HepG2 (cell line): Measurements from ENCODE around the gene ZNF222. TPM values are rescaled to one million over a fixed set of nuclear protein-coding genes. Genes with fewer than 3 reads are reported as not detected.

Experiments
- ARID2 ChIP-seq: sonication (generic); formaldehyde crosslinking; IDR thresholded peaks from 2 replicates; pipeline ENCODE4 v1.8.1; 2022; ENCODE audit warnings: mild to moderate bottlenecking, missing genetic modification reagents, borderline replicate concordance
- ASH2L ChIP-seq: fragments of 300-600, 200-600 bp; sonication (generic); IDR thresholded peaks from 2 replicates; pipeline ENCODE4 v1.7.0; 2017; ENCODE audit warnings: low read depth, mild to moderate bottlenecking, moderate library complexity, mixed read lengths, low read length; ENCODE audit not compliant: insufficient read length
- ATF7-NPFF ChIP-seq: sonication (generic); formaldehyde crosslinking; IDR thresholded peaks from 2 replicates; pipeline ENCODE4 v1.8.1; 2023; ENCODE audit warnings: mild to moderate bottlenecking, low read depth, missing genetic modification reagents, moderate library complexity
- BORCS8-MEF2B ChIP-seq: sonication (generic); formaldehyde crosslinking; IDR thresholded peaks from 2 replicates; pipeline ENCODE4 v1.8.0; 2022; ENCODE audit warnings: mild to moderate bottlenecking, missing genetic modification reagents
- BRCA1 ChIP-seq: sonication (generic); formaldehyde crosslinking; IDR thresholded peaks from 2 replicates; pipeline ENCODE4 v1.4.0; 2020; ENCODE audit warnings: missing genetic modification reagents
- DNMT1 ChIP-seq: sonication (generic); formaldehyde crosslinking; IDR thresholded peaks from 2 replicates; pipeline ENCODE4 v1.5.1; 2020; ENCODE audit warnings: mild to moderate bottlenecking, missing genetic modification reagents
- HES4 ChIP-seq: sonication (generic); formaldehyde crosslinking; IDR thresholded peaks from 2 replicates; pipeline ENCODE4 v1.9.0; 2021; ENCODE audit warnings: mild to moderate bottlenecking, missing genetic modification reagents, borderline replicate concordance
- KDM5A ChIP-seq: fragments of 200-600 bp; sonication (generic); IDR thresholded peaks from 2 replicates; pipeline ENCODE4 v1.7.0; 2018; ENCODE audit warnings: antibody characterized with exemption, mild to moderate bottlenecking, low read length, borderline replicate concordance
- MIER2 ChIP-seq: IDR thresholded peaks from 2 replicates; pipeline ENCODE4 v1.6.1; 2016; ENCODE audit warnings: missing biosample characterization, missing genetic modification reagents
- MZF1 ChIP-seq: sonication (generic); formaldehyde crosslinking; IDR thresholded peaks from 2 replicates; pipeline ENCODE4 v1.8.1; 2023; ENCODE audit warnings: mild to moderate bottlenecking, missing genetic modification reagents, borderline replicate concordance
- TRAFD1 ChIP-seq: sonication (generic); formaldehyde crosslinking; IDR thresholded peaks from 2 replicates; pipeline ENCODE4 v1.5.1; 2020; ENCODE audit warnings: missing genetic modification reagents, mild to moderate bottlenecking, borderline replicate concordance
- ZBTB2 ChIP-seq: sonication (generic); formaldehyde crosslinking; IDR thresholded peaks from 2 replicates; pipeline ENCODE4 v1.8.0; 2022; ENCODE audit warnings: low read depth, missing genetic modification reagents
- ZBTB7A ChIP-seq: sonication (generic); formaldehyde crosslinking; IDR thresholded peaks from 2 replicates; pipeline ENCODE4 v1.8.0; 2022; ENCODE audit warnings: mild to moderate bottlenecking, missing genetic modification reagents
- ZFP90 ChIP-seq: sonication (generic); formaldehyde crosslinking; IDR thresholded peaks from 2 replicates; pipeline ENCODE4 v1.8.0; 2022; ENCODE audit warnings: missing genetic modification reagents, mild to moderate bottlenecking, inconsistent platforms, borderline replicate concordance
- ZNF292 ChIP-seq: sonication (generic); formaldehyde crosslinking; IDR thresholded peaks from 2 replicates; pipeline ENCODE4 v1.8.1; 2022; ENCODE audit warnings: mild to moderate bottlenecking, low read depth, missing genetic modification reagents, borderline replicate concordance
- ZNF34 ChIP-seq: sonication (generic); formaldehyde crosslinking; IDR thresholded peaks from 2 replicates; pipeline ENCODE4 v1.4.0; 2020; ENCODE audit warnings: mild to moderate bottlenecking, missing genetic modification reagents, borderline replicate concordance
- ZNF354B ChIP-seq: sonication (generic); formaldehyde crosslinking; IDR thresholded peaks from 2 replicates; pipeline ENCODE4 v1.8.0; 2022; ENCODE audit warnings: mild to moderate bottlenecking, missing genetic modification reagents
- ZNF556 ChIP-seq: sonication (generic); formaldehyde crosslinking; IDR thresholded peaks from 2 replicates; pipeline ENCODE4 v1.4.0; 2020; ENCODE audit warnings: mild to moderate bottlenecking, missing genetic modification reagents, borderline replicate concordance
- ZNF563 ChIP-seq: sonication (generic); formaldehyde crosslinking; IDR thresholded peaks from 2 replicates; pipeline ENCODE4 v1.8.0; 2022; ENCODE audit warnings: mild to moderate bottlenecking, moderate library complexity, missing genetic modification reagents
- ZSCAN30 ChIP-seq: sonication (generic); formaldehyde crosslinking; IDR thresholded peaks from 2 replicates; pipeline ENCODE4 v1.5.0; 2020; ENCODE audit warnings: mild to moderate bottlenecking, missing genetic modification reagents
- polyA plus RNA-seq, 8 experiments: library from polyadenylated mRNA; depleted of rRNA in 3 of 8; stranded (reverse) in 7 of 8; unstranded in 1 of 8; fragments of >200 nt; fragmentation: Illumina TruSeq in 4 of 8; extraction: Trizol in 4 of 8; gene quantifications; 2 replicates each; pipeline versions ENCODE4 v1.2.1 to v1.2.3, GENCODE V29; 2011 to 2016; ENCODE audit warnings: low read depth in 4 of 8, missing spikeins in 1 of 8, mixed read lengths in 1 of 8; ENCODE audit not compliant: insufficient read depth in 1 of 8
- total RNA-seq, 5 experiments: library from RNA; depleted of rRNA; stranded (reverse); fragments of >200 nt; fragmentation: Illumina TruSeq; extraction: Trizol; gene quantifications; 2 replicates each; pipeline ENCODE4 v1.2.3, GENCODE V29; 2016; ENCODE audit warnings: low read depth in 1 of 5
- TF ChIP-seq, protein P1 (sequence below): sonication (generic); formaldehyde crosslinking; IDR thresholded peaks from 2 replicates; pipeline ENCODE4 v1.9.0; 2022; ENCODE audit warnings: missing genetic modification reagents, mild to moderate bottlenecking, borderline replicate concordance
- TF ChIP-seq, protein P2 (sequence below): sonication (generic); formaldehyde crosslinking; IDR thresholded peaks from 2 replicates; pipeline ENCODE4 v1.5.0; 2020; ENCODE audit warnings: missing genetic modification reagents

ZNF222 gene
- total and polyA plus RNA-seq, 2 of the 13 experiments (the other 11 are each of a cell fraction or from before 2014, with no cell fraction given) = 2.2 to 6.2 TPM

GRCh38 chr19:44071824-44072542 lies 46.8 kb downstream of the ZNF222 start, which contains the start of gene ZNF284 (continued):
- TF ChIP-seq, protein P1, sequence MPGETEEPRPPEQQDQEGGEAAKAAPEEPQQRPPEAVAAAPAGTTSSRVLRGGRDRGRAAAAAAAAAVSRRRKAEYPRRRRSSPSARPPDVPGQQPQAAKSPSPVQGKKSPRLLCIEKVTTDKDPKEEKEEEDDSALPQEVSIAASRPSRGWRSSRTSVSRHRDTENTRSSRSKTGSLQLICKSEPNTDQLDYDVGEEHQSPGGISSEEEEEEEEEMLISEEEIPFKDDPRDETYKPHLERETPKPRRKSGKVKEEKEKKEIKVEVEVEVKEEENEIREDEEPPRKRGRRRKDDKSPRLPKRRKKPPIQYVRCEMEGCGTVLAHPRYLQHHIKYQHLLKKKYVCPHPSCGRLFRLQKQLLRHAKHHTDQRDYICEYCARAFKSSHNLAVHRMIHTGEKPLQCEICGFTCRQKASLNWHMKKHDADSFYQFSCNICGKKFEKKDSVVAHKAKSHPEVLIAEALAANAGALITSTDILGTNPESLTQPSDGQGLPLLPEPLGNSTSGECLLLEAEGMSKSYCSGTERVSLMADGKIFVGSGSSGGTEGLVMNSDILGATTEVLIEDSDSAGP (CRISPR knock-in tag) = peak; percentile 69; the same call in 1 of the 2 replicates
- TF ChIP-seq ZNF354B (CRISPR knock-in tag) = no peak
- TF ChIP-seq ASH2L = peak; percentile 77
- 0 out of 2 replicates have a peak, but pooled peaks have one; percentile 48 for TF ChIP-seq MIER2
- no peak for TF ChIP-seq MZF1
- TF ChIP-seq ZBTB2 = no peak
- TF ChIP-seq ZSCAN30 (CRISPR knock-in tag) = no peak
- TF ChIP-seq ZFP90 (CRISPR knock-in tag) = no peak; the same call in 1 of the 2 replicates
- no peak for TF ChIP-seq ZNF292 (CRISPR knock-in tag)
- no peak for TF ChIP-seq HES4
- peak; percentile 43; the same call in 1 of the 2 replicates for TF ChIP-seq ZNF563
- peak; percentile 46; the same call in 1 of the 2 replicates for TF ChIP-seq ZNF556 (CRISPR knock-in tag)
- no peak for TF ChIP-seq DNMT1 (CRISPR knock-in tag)
- no peak for TF ChIP-seq TRAFD1 (CRISPR knock-in tag)
- TF ChIP-seq ZNF34 (CRISPR knock-in tag) = no peak
- no peak for TF ChIP-seq ATF7-NPFF (CRISPR knock-in tag)
- TF ChIP-seq ZBTB7A (CRISPR knock-in tag) = no peak
- TF ChIP-seq, protein P2, sequence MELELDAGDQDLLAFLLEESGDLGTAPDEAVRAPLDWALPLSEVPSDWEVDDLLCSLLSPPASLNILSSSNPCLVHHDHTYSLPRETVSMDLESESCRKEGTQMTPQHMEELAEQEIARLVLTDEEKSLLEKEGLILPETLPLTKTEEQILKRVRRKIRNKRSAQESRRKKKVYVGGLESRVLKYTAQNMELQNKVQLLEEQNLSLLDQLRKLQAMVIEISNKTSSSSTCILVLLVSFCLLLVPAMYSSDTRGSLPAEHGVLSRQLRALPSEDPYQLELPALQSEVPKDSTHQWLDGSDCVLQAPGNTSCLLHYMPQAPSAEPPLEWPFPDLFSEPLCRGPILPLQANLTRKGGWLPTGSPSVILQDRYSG (CRISPR knock-in tag) = no peak
- TF ChIP-seq BORCS8-MEF2B (CRISPR knock-in tag) = peak; percentile 66; the same call in 1 of the 2 replicates
- TF ChIP-seq KDM5A = no peak; the same call in 1 of the 2 replicates
- TF ChIP-seq ARID2 = no peak
- no peak for TF ChIP-seq BRCA1
